IMR-90 (cell line): ENCODE measurements around the gene WSB1. TPM values are rescaled to one million over a fixed set of nuclear protein-coding genes. Genes with fewer than 3 reads are reported as not detected.

Experiments used
- ATAC-seq: fragments of 200-7000 bp; cut with Tn5 transposase; 2 replicates; pipeline ENCODE4 v1.9.1; 2020; ENCODE audit warnings: low read depth, mild to moderate bottlenecking, moderate library complexity
- BruUV-seq: library from RNA; stranded (reverse); fragments of 400-500 nt; replicated peaks from 2 replicates; lab custom pipeline; 2021; lab: Mats Ljungman, UMichigan
- CTCF ChIA-PET: fragments of 300-600 bp; formaldehyde crosslinking; extraction: SDS; loops from one replicate; lab custom pipeline; 2021; ENCODE audit warnings: antibody characterized with exemption; lab: Yijun Ruan, JAX
- POLR2A ChIA-PET: fragments of 300-600 bp; sonication (Branson Sonifier 250); formaldehyde crosslinking; loops from one replicate; lab custom pipeline; 2022; ENCODE audit warnings: antibody characterized with exemption; ENCODE audit not compliant: unreplicated experiment; lab: Charles Lee
- DNase-seq: peaks from one replicate; pipeline ENCODE4 v3.0.0; 2013
- H2AFZ ChIP-seq: replicated peaks from 2 replicates; pipeline ENCODE3; 2013; ENCODE audit warnings: low read length, mild to moderate bottlenecking; ENCODE audit not compliant: poor library complexity
- H2AK5ac ChIP-seq: 2 replicates; pipeline ENCODE4 v1.6.1; 2013; ENCODE audit warnings: low read depth, low read length, inconsistent platforms
- H2AK9ac ChIP-seq: replicated peaks from 2 replicates; pipeline ENCODE3; 2013; ENCODE audit warnings: mild to moderate bottlenecking, low read depth, low read length, moderate library complexity; ENCODE audit not compliant: poor library complexity
- H2BK120ac ChIP-seq: 2 replicates; pipeline ENCODE4 v1.6.1; 2013; ENCODE audit warnings: low read depth, low read length, inconsistent platforms
- H2BK15ac ChIP-seq: 3 replicates; pipeline ENCODE4 v1.6.1; 2013; ENCODE audit warnings: low read depth, low read length, inconsistent platforms
- H2BK20ac ChIP-seq: 2 replicates; pipeline ENCODE4 v1.6.1; 2013; ENCODE audit warnings: low read depth, mild to moderate bottlenecking, inconsistent platforms, low read length, moderate library complexity
- H2BK5ac ChIP-seq: 2 replicates; pipeline ENCODE4 v1.6.1; 2013; ENCODE audit warnings: mild to moderate bottlenecking, low read depth, low read length, inconsistent platforms; ENCODE audit not compliant: poor library complexity, severe bottlenecking
- H3K14ac ChIP-seq: replicated peaks from 2 replicates; pipeline ENCODE4 v1.6.1; 2013; ENCODE audit warnings: low read depth, low read length, inconsistent platforms
- H3K18ac ChIP-seq: 2 replicates; pipeline ENCODE4 v1.6.1; 2013; ENCODE audit warnings: low read depth, low read length, control low read depth
- H3K23ac ChIP-seq: 2 replicates; pipeline ENCODE4 v1.6.1; 2013; ENCODE audit warnings: low read depth, low read length, inconsistent platforms
- H3K27ac ChIP-seq: 2 replicates; pipeline ENCODE4 v1.5.1; 2013; ENCODE audit warnings: mild to moderate bottlenecking, control low read depth, low read length; ENCODE audit not compliant: insufficient read depth
- H3K27me3 ChIP-seq: 2 replicates; pipeline ENCODE4 v1.6.1; 2013; ENCODE audit warnings: low read length; ENCODE audit not compliant: control insufficient read depth, insufficient read depth
- H3K36me3 ChIP-seq: 2 replicates; pipeline ENCODE4 v1.6.1; 2013; ENCODE audit warnings: low read length, mixed read lengths; ENCODE audit not compliant: control insufficient read depth, insufficient read depth
- H3K4ac ChIP-seq: 2 replicates; pipeline ENCODE4 v1.6.1; 2013; ENCODE audit warnings: low read depth, low read length, inconsistent platforms
- H3K4me1 ChIP-seq: 2 replicates; pipeline ENCODE4 v1.6.1; 2013; ENCODE audit warnings: low read length, mixed read lengths; ENCODE audit not compliant: control insufficient read depth, insufficient read depth
- H3K4me2 ChIP-seq: 2 replicates; pipeline ENCODE4 v1.6.1; 2013; ENCODE audit warnings: low read depth, mild to moderate bottlenecking, control low read depth, low read length, moderate library complexity
- H3K4me3 ChIP-seq: 2 replicates; pipeline ENCODE4 v1.5.1; 2013; ENCODE audit warnings: low read depth, mild to moderate bottlenecking, control low read depth, low read length, moderate library complexity; ENCODE audit not compliant: insufficient read depth
- H3K56ac ChIP-seq: 2 replicates; pipeline ENCODE4 v1.6.1; 2013; ENCODE audit warnings: low read length, inconsistent platforms; ENCODE audit not compliant: insufficient read depth; ENCODE audit errors: extremely low read depth
- H3K79me1 ChIP-seq, 2 experiments: 2 replicates each; pipeline ENCODE4 v1.6.1; 2013; ENCODE audit warnings: low read length in 2 of 2, inconsistent platforms in 1 of 2, low read depth in 1 of 2
- H3K9ac ChIP-seq: 2 replicates; pipeline ENCODE4 v1.6.1; 2013; ENCODE audit warnings: low read depth, low read length, control low read depth
- H3K9me1 ChIP-seq: 2 replicates; pipeline ENCODE4 v1.6.1; 2013; ENCODE audit warnings: low read length, inconsistent platforms; ENCODE audit not compliant: insufficient read depth
- H3K9me3 ChIP-seq: 2 replicates; pipeline ENCODE4 v1.6.1; 2013; ENCODE audit warnings: low read length; ENCODE audit not compliant: control insufficient read depth, insufficient read depth
- H4K20me1 ChIP-seq: 2 replicates; pipeline ENCODE4 v1.6.1; 2013; ENCODE audit warnings: low read length, inconsistent platforms; ENCODE audit not compliant: insufficient read depth
- H4K5ac ChIP-seq: 2 replicates; pipeline ENCODE4 v1.6.1; 2013; ENCODE audit warnings: mild to moderate bottlenecking, low read depth, low read length, control low read depth
- H4K8ac ChIP-seq, 2 experiments: 2 replicates each; pipeline ENCODE4 v1.6.1; 2013; ENCODE audit warnings: low read depth in 2 of 2, low read length in 2 of 2, control low read depth in 1 of 2, inconsistent platforms in 1 of 2
- H4K91ac ChIP-seq: 2 replicates; pipeline ENCODE4 v1.6.1; 2013; ENCODE audit warnings: low read depth, low read length, inconsistent platforms; ENCODE audit not compliant: insufficient read depth
- BHLHE40 ChIP-seq: fragments of 150-350 bp; IDR thresholded peaks from 2 replicates; pipeline ENCODE4 v1.6.1; 2016; ENCODE audit warnings: mild to moderate bottlenecking, low read depth, low read length
- CEBPB ChIP-seq: IDR thresholded peaks from 2 replicates; pipeline ENCODE4 v1.6.1; 2012; ENCODE audit warnings: low read depth, low read length, improper control_type of control experiment
- CHD1 ChIP-seq: IDR thresholded peaks from 2 replicates; pipeline ENCODE4 v1.6.1; 2012; ENCODE audit warnings: low read depth, low read length, improper control_type of control experiment
- CTCF ChIP-seq: conservative IDR thresholded peaks from 2 replicates; pipeline ENCODE4 v1.5.1; 2012; ENCODE audit warnings: mild to moderate bottlenecking, low read depth, low read length, improper control_type of control experiment
- ELK1 ChIP-seq: fragments of 150-350 bp; IDR thresholded peaks from 2 replicates; pipeline ENCODE4 v1.6.1; 2016; ENCODE audit warnings: low read depth, mild to moderate bottlenecking, low read length, moderate library complexity, borderline replicate concordance
- FOS ChIP-seq: fragments of 150-350 bp; IDR thresholded peaks from 2 replicates; pipeline ENCODE4 v1.6.1; 2016; ENCODE audit warnings: low read depth, low read length
- MAFK ChIP-seq: IDR thresholded peaks from 2 replicates; pipeline ENCODE4 v1.6.1; 2012; ENCODE audit warnings: low read depth, low read length, improper control_type of control experiment
- MAZ ChIP-seq: IDR thresholded peaks from 2 replicates; pipeline ENCODE4 v1.6.1; 2012; ENCODE audit warnings: low read depth, mild to moderate bottlenecking, low read length, improper control_type of control experiment, moderate library complexity, borderline replicate concordance
- MXI1 ChIP-seq: IDR thresholded peaks from 2 replicates; pipeline ENCODE4 v1.6.1; 2012; ENCODE audit warnings: low read depth, mild to moderate bottlenecking, low read length, moderate library complexity, borderline replicate concordance
- NFE2L2 ChIP-seq: fragments of 150-350 bp; IDR thresholded peaks from 2 replicates; pipeline ENCODE4 v1.6.1; 2016; ENCODE audit warnings: low read depth, mild to moderate bottlenecking, low read length
- POLR2A ChIP-seq: IDR thresholded peaks from 2 replicates; pipeline ENCODE4 v1.6.1; 2012; ENCODE audit warnings: mild to moderate bottlenecking, low read depth, low read length
- RAD21 ChIP-seq: IDR thresholded peaks from 2 replicates; pipeline ENCODE4 v1.6.1; 2012; ENCODE audit warnings: low read length, improper control_type of control experiment
- RCOR1 ChIP-seq: IDR thresholded peaks from 2 replicates; pipeline ENCODE4 v1.6.1; 2012; ENCODE audit warnings: mild to moderate bottlenecking, low read length, improper control_type of control experiment; ENCODE audit not compliant: insufficient replicate concordance
- RFX5 ChIP-seq: IDR thresholded peaks from 2 replicates; pipeline ENCODE4 v1.8.0; 2012; ENCODE audit warnings: low read depth, mild to moderate bottlenecking, low read length, moderate library complexity
- SMC3 ChIP-seq: fragments of 150-350 bp; IDR thresholded peaks from 2 replicates; pipeline ENCODE4 v1.6.1; 2016; ENCODE audit warnings: low read depth, mild to moderate bottlenecking, antibody characterized with exemption, low read length, moderate library complexity
- USF2 ChIP-seq: fragments of 150-350 bp; IDR thresholded peaks from 2 replicates; pipeline ENCODE4 v1.6.1; 2017; ENCODE audit warnings: mild to moderate bottlenecking, antibody characterized with exemption, low read length, low read depth
- WGBS, 2 experiments: methylation state at CpG; one replicate each; pipeline versions ENCODE4 v1.1.5 to v1.1.7; 2013; ENCODE audit warnings: missing lambda C conversion rate in 2 of 2; ENCODE audit not compliant: insufficient read length in 1 of 2; ENCODE audit errors: extremely low coverage in 2 of 2; 5-methylcytosine and 5-hydroxymethylcytosine counted together
- dilution Hi-C: fragments of 300-500 bp; cut with HindIII; formaldehyde crosslinking; loops from one replicate; pipeline ENCODE4 v1.14.3; 2018; ENCODE audit warnings: low sequenced_read_pairs; ENCODE audit not compliant: unreplicated experiment
- in situ Hi-C: fragments of 300-500 bp; cut with MboI; formaldehyde crosslinking; loops from 3 replicates; pipeline ENCODE4 v1.14.3; 2019; ENCODE audit warnings: low sequenced_read_pairs, inconsistent platforms, mixed read lengths
- intact Hi-C: fragments of 100-400 bp; cut with micrococcal nuclease; formaldehyde crosslinking; loops from 2 replicates; pipeline ENCODE4 v1.10.0; 2022
- polyA plus RNA-seq, 3 experiments: library from polyadenylated mRNA; depleted of rRNA; stranded (reverse); fragments of >200 nt; gene quantifications; 2 replicates each; pipeline ENCODE4 v1.2.3, GENCODE V29; 2012; ENCODE audit warnings: low replicate concordance in 1 of 3
- total RNA-seq: library from RNA; depleted of rRNA; stranded (reverse); fragments of >200 nt; gene quantifications from 2 replicates; pipeline ENCODE4 v1.2.3, GENCODE V29; 2012

Gene WSB1
- total and polyA plus RNA-seq, 2 of the 4 experiments (the other 2 are of a cell fraction): 140 to 266 TPM

GRCh38 chr17:27332047-27332393, 38.1 kb downstream of the WSB1 start:
- CTCF ChIA-PET: interaction anchor here (1.3 to 1.9 kb wide), 3 partner anchors 37 to 95 kb away, joined by 4 to 12 read pairs (median 4); no protein-coding TSS in a partner anchor
- no peak overlapping the region for H3K56ac ChIP-seq
- H3K79me1 ChIP-seq: no peaks in the 10 kb centered on the region
- H3K36me3 ChIP-seq: no peaks in the 10 kb centered on the region
- no peak overlapping the region for H2BK15ac ChIP-seq
- DNase-seq (no peak), ATAC-seq (no peak)
- H4K8ac ChIP-seq: peak overlapping the region in 1 of 2 experiments; percentile 5; a peak in 3 of 4 replicates
- no peak overlapping the region for H2BK5ac ChIP-seq
- no peak overlapping the region for H3K27ac ChIP-seq
- no peak overlapping the region for H3K18ac ChIP-seq
- dilution Hi-C loops (loop anchor here (25.0 kb wide), 1 partner anchor 95 kb away; no protein-coding TSS in a partner anchor), in situ Hi-C loops (loop anchor here (5.0 kb wide), 1 partner anchor 90 kb away; no protein-coding TSS in a partner anchor), intact Hi-C loops (loop anchor here (1.0 to 5.0 kb wide), 3 partner anchors 87 to 135 kb away; no protein-coding TSS in a partner anchor)
- no peak overlapping the region for H3K9ac ChIP-seq
- H2AFZ ChIP-seq: peak overlapping the region; percentile 41
- peak overlapping the region; percentile 71; the same call in 1 of the 2 replicates for H3K4ac ChIP-seq
- H3K23ac ChIP-seq: no peak overlapping the region
- POLR2A ChIA-PET: no interaction called here
- no peaks in the 10 kb centered on the region for H4K20me1 ChIP-seq
- no peak overlapping the region for H2BK120ac ChIP-seq
- H3K9me1 ChIP-seq: peaks cover 10% of the 10 kb centered on the region
- peak overlapping the region; percentile 12; the same call in 1 of the 2 replicates for H4K91ac ChIP-seq
- H2AK9ac ChIP-seq: no peak overlapping the region
- BruUV-seq: no TSS peak
- H3K4me3 ChIP-seq: no peak overlapping the region
- TF ChIP-seq RAD21: no peak
- no peak for TF ChIP-seq MXI1
- TF ChIP-seq BHLHE40: no peak
- TF ChIP-seq POLR2A: no peak
- TF ChIP-seq ELK1: no peak
- no peak for TF ChIP-seq CEBPB
- TF ChIP-seq USF2: no peak
- no peak for TF ChIP-seq RCOR1
- no peak for TF ChIP-seq FOS
- no peak for TF ChIP-seq SMC3
- no peak for TF ChIP-seq MAZ
- TF ChIP-seq NFE2L2: no peak
- no peak for TF ChIP-seq CTCF
- no peak for TF ChIP-seq MAFK
- no peak for TF ChIP-seq CHD1
- TF ChIP-seq RFX5: no peak
- H3K27me3 ChIP-seq: no peaks in the 10 kb centered on the region
- H3K4me2 ChIP-seq: no peak overlapping the region
- peak overlapping the region; percentile 74; the same call in 1 of the 2 replicates for H3K14ac ChIP-seq
- H3K9me3 ChIP-seq: no peaks in the 10 kb centered on the region
- no peak overlapping the region for H4K5ac ChIP-seq
- H2AK5ac ChIP-seq: peak overlapping the region; percentile 87
- H3K4me1 ChIP-seq: peaks cover 4% of the 10 kb centered on the region; the same call in 1 of the 2 replicates
- WGBS, 2 experiments: no CpG with 5 or more reads among the region's 3 CpGs
- peak overlapping the region; percentile 38; the same call in 1 of the 2 replicates for H2BK20ac ChIP-seq
